HFF-Myc (cell line): ENCODE results near the gene SRPRB.

Source experiments
- DNase-seq: peaks from one replicate; pipeline ENCODE4 v3.0.0-alpha.2; 2011; ENCODE audit warnings: low read depth; ENCODE audit errors: extremely low read depth
- H3K4me3 ChIP-seq: replicated peaks from 2 replicates; pipeline ENCODE4 v1.5.1; 2011; ENCODE audit warnings: low read depth, mild to moderate bottlenecking, control low read depth, low read length
- CTCF ChIP-seq: IDR thresholded peaks from 2 replicates; pipeline ENCODE4 v1.5.1; 2012; ENCODE audit warnings: mild to moderate bottlenecking, low read depth, low read length, control low read depth; ENCODE audit errors: missing control alignments

Gene SRPRB

GRCh38 chr3:133842158-133842557 lies 36.5 kb downstream of the SRPRB start:
- no peak for DNase-seq
- TF ChIP-seq CTCF = no peak
- no peak overlapping the region for H3K4me3 ChIP-seq

GRCh38 chr3:133843634-133844033 lies 38.0 kb downstream of the SRPRB start:
- TF ChIP-seq CTCF = no peak
- no peak overlapping the region for H3K4me3 ChIP-seq
- DNase-seq = peak; percentile 27

GRCh38 chr3:133845127-133845526 lies 39.5 kb downstream of the SRPRB start:
- H3K4me3 ChIP-seq = no peak overlapping the region
- DNase-seq = no peak
- TF ChIP-seq CTCF = no peak

GRCh38 chr3:133849346-133849745 lies 43.7 kb downstream of the SRPRB start:
- DNase-seq = no peak

GRCh38 chr3:133850034-133850433 lies 44.4 kb downstream of the SRPRB start:
- H3K4me3 ChIP-seq = no peak overlapping the region
- no peak for TF ChIP-seq CTCF
- DNase-seq = no peak

More at GRCh38 chr3:133849346-133849745, 43.7 kb downstream of the SRPRB start:
- H3K4me3 ChIP-seq = no peak overlapping the region
- no peak for TF ChIP-seq CTCF

GRCh38 chr3:133851266-133851906 lies 45.8 kb downstream of the SRPRB start:
- H3K4me3 ChIP-seq = no peak overlapping the region
- no peak for TF ChIP-seq CTCF
- no peak for DNase-seq

- no peak overlapping the region for H3K4me3 ChIP-seq
- no peak for DNase-seq
- TF ChIP-seq CTCF = no peak
Observed at GRCh38 chr3:133851931-133852330, 46.3 kb downstream of the SRPRB start.
